WI38 (cell line): ENCODE data around the gene OR5A2.

Experiments used
- H3K4me3 ChIP-seq: 2 replicates; pipeline ENCODE4 v1.5.1; 2011; ENCODE audit warnings: low read depth, mild to moderate bottlenecking, control low read depth, low read length
- TF ChIP-seq, protein P1 (sequence below): IDR thresholded peaks from 2 replicates; pipeline ENCODE4 v1.5.1; 2012; ENCODE audit warnings: low read depth, mild to moderate bottlenecking, control low read depth, low read length

OR5A2 gene

DNA sequence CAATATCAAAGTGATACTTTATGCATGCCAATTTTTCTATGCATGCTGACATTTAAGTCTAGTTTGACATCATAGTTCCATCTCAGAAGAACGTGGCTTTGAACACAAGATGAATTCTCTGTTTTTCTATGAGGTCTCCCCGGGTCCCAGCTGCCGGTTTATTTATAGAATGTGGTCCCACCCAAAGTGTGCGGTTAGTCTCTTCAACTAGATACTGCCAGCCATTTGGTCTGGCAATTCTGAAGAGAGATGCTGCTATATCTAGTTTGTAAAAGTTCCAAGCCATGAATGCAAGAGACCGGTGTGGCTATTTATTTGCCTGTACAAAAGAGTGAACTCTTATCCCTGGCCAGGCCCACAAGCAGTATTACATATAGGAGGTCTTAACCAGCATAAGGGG is 9.2 kb downstream of the OR5A2 start:
- TF ChIP-seq, protein P1, sequence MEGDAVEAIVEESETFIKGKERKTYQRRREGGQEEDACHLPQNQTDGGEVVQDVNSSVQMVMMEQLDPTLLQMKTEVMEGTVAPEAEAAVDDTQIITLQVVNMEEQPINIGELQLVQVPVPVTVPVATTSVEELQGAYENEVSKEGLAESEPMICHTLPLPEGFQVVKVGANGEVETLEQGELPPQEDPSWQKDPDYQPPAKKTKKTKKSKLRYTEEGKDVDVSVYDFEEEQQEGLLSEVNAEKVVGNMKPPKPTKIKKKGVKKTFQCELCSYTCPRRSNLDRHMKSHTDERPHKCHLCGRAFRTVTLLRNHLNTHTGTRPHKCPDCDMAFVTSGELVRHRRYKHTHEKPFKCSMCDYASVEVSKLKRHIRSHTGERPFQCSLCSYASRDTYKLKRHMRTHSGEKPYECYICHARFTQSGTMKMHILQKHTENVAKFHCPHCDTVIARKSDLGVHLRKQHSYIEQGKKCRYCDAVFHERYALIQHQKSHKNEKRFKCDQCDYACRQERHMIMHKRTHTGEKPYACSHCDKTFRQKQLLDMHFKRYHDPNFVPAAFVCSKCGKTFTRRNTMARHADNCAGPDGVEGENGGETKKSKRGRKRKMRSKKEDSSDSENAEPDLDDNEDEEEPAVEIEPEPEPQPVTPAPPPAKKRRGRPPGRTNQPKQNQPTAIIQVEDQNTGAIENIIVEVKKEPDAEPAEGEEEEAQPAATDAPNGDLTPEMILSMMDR, result no peak
- H3K4me3 ChIP-seq, result no peak overlapping the region

DNA sequence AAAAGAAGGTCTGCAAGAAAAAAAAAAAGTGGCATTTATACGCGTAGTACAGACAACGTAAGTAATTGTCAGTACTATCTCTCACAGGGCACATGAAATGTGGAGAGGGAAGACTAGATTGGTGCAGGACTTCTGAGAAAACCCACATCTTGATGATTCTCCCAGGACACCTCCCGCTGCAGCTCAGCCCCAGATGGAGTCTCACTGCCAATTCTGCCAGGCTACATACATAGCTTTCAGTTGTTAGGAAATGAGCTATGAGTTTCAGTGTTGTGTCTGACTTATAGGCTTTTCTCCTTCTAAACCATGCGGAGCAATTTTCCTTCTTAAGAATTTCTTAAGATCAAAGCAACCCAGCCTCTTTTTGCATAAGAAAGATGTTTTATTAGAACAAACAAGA is 9.6 kb downstream of the OR5A2 start:
- TF ChIP-seq, protein P1, result no peak
- no peak overlapping the region for H3K4me3 ChIP-seq

GRCh38 chr11:59415111-59415510 is 11.1 kb downstream of the OR5A2 start:
- TF ChIP-seq, protein P1, result no peak
- H3K4me3 ChIP-seq, result no peak overlapping the region

DNA sequence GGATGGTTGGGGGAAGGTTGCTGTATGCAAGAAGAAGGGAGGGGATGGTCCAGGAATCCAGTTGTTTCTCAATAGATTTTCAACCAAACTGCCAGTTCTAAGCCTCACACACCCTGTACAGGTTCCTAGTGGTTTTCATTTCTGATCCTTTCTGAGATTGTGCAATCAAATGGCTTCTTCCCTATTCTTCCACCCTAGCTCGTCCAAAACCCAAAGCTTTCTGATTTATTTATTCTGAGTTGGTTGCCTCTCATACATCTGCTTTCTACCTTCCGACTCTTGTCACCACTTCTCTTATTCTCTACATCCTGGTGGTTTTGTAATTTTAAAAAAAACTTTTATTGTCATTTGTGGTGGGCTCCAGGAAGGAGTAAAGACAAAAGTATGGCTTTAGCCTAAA is 12.6 kb downstream of the OR5A2 start:
- TF ChIP-seq, protein P1, result no peak
- no peak overlapping the region for H3K4me3 ChIP-seq

- H3K4me3 ChIP-seq, result no peak overlapping the region
- TF ChIP-seq, protein P1, result no peak
Observed at GRCh38 chr11:59403546-59403945, 22.7 kb downstream of the OR5A2 start.

GRCh38 chr11:59401262-59401552 is 25.0 kb downstream of the OR5A2 start:
- TF ChIP-seq, protein P1, result no peak
- H3K4me3 ChIP-seq, result no peak overlapping the region

- H3K4me3 ChIP-seq, result no peak overlapping the region
- TF ChIP-seq, protein P1, result no peak
Observed at GRCh38 chr11:59400461-59401261, 25.6 kb downstream of the OR5A2 start.
